Liver (tissue), 9 donors: ENCODE results near the gene PAFAH1B2. TPM values are rescaled to one million over a fixed set of nuclear protein-coding genes. Genes with fewer than 3 reads are reported as not detected.
"Not testable (repeated sequence)": the region's sequence is repeated elsewhere in the genome, so short reads cannot be mapped to it uniquely, and the experiment has no call there.

ENCODE experiments used
- DNase-seq: peaks from one replicate; pipeline ENCODE4 v3.0.0-alpha.2; 2017; ENCODE audit warnings: low spot score
- H3K27ac ChIP-seq, 2 donors: one replicate each; pipeline ENCODE4 v1.7.0; 2013; ENCODE audit warnings: inconsistent platforms in 2 of 2, low read length in 2 of 2, control low read depth in 1 of 2, low read depth in 1 of 2, mild to moderate bottlenecking in 1 of 2
- H3K27me3 ChIP-seq, 4 donors: one replicate each; pipeline versions ENCODE4 v1.6.1 to v1.7.0; 2013; ENCODE audit warnings: low read length in 3 of 4, inconsistent platforms in 1 of 4, mild to moderate bottlenecking in 1 of 4, moderate library complexity in 1 of 4; ENCODE audit not compliant: control insufficient read depth in 4 of 4, insufficient read depth in 4 of 4
- H3K36me3 ChIP-seq, 4 donors: one replicate each; pipeline versions ENCODE4 v1.6.1 to v1.7.0; 2013; ENCODE audit warnings: low read length in 3 of 4, mild to moderate bottlenecking in 3 of 4, low read depth in 1 of 4, moderate library complexity in 1 of 4; ENCODE audit not compliant: control insufficient read depth in 4 of 4, insufficient read depth in 3 of 4
- H3K4me1 ChIP-seq, 4 donors: one replicate each; pipeline versions ENCODE4 v1.6.1 to v1.7.0; 2013; ENCODE audit warnings: low read length in 3 of 4, mild to moderate bottlenecking in 3 of 4, moderate library complexity in 1 of 4; ENCODE audit not compliant: control insufficient read depth in 4 of 4, insufficient read depth in 4 of 4
- H3K4me3 ChIP-seq, 3 donors: one replicate each; pipeline versions ENCODE4 v1.6.1 to v1.7.0; 2013; ENCODE audit warnings: low read length in 3 of 3, control low read depth in 1 of 3, low read depth in 1 of 3, mild to moderate bottlenecking in 1 of 3
- H3K9ac ChIP-seq, 2 donors: one replicate each; pipeline ENCODE4 v1.7.0; 2013; ENCODE audit warnings: low read length in 2 of 2, mild to moderate bottlenecking in 2 of 2, moderate library complexity in 2 of 2, control low read depth in 1 of 2, low read depth in 1 of 2
- H3K9me3 ChIP-seq, 4 donors: one replicate each; pipeline versions ENCODE4 v1.6.1 to v1.7.0; 2013; ENCODE audit warnings: low read length in 3 of 4; ENCODE audit not compliant: control insufficient read depth in 4 of 4
- EGR1 ChIP-seq, 2 donors: IDR thresholded peaks; 2 replicates each; pipeline ENCODE4 v1.6.1; 2016 to 2018; ENCODE audit warnings: antibody characterized with exemption in 2 of 2, low read depth in 2 of 2
- FOXA1 ChIP-seq: IDR thresholded peaks from 2 replicates; pipeline ENCODE4 v1.6.1; 2016; ENCODE audit warnings: antibody characterized with exemption
- FOXA2 ChIP-seq: IDR thresholded peaks from 2 replicates; pipeline ENCODE4 v1.6.1; 2016; ENCODE audit warnings: antibody characterized with exemption
- GABPA ChIP-seq, 2 donors: IDR thresholded peaks in 1 of 2; conservative IDR thresholded peaks in 1 of 2; 2 replicates each; pipeline ENCODE4 v1.6.1; 2016; ENCODE audit warnings: antibody characterized with exemption in 2 of 2, mild to moderate bottlenecking in 1 of 2, moderate library complexity in 1 of 2
- HNF4A ChIP-seq, 2 donors: conservative IDR thresholded peaks; 2 replicates each; pipeline ENCODE4 v1.6.1; 2016; ENCODE audit warnings: antibody characterized with exemption in 2 of 2, mild to moderate bottlenecking in 2 of 2
- HNF4G ChIP-seq: IDR thresholded peaks from 2 replicates; pipeline ENCODE4 v1.6.1; 2016; ENCODE audit warnings: antibody characterized with exemption
- JUND ChIP-seq, 2 donors: IDR thresholded peaks; 2 replicates each; pipeline ENCODE4 v1.6.1; 2016; ENCODE audit warnings: antibody characterized with exemption in 2 of 2
- NR2F2 ChIP-seq: IDR thresholded peaks from 2 replicates; pipeline ENCODE4 v1.6.1; 2016; ENCODE audit warnings: antibody characterized with exemption
- RAD21 ChIP-seq, 2 donors: IDR thresholded peaks; 2 replicates each; pipeline ENCODE4 v1.6.1; 2016; ENCODE audit warnings: antibody characterized with exemption in 2 of 2, mild to moderate bottlenecking in 2 of 2
- RXRA ChIP-seq, 2 donors: IDR thresholded peaks; 2 replicates each; pipeline ENCODE4 v1.6.1; 2017 to 2018; ENCODE audit warnings: antibody characterized with exemption in 2 of 2, mild to moderate bottlenecking in 1 of 2
- SP1 ChIP-seq: IDR thresholded peaks from 2 replicates; pipeline ENCODE4 v1.6.1; 2018; ENCODE audit warnings: antibody characterized with exemption, mild to moderate bottlenecking
- TAF1 ChIP-seq: conservative IDR thresholded peaks from 2 replicates; pipeline ENCODE4 v1.6.1; 2016; ENCODE audit warnings: antibody characterized with exemption, mild to moderate bottlenecking
- YY1 ChIP-seq: IDR thresholded peaks from 2 replicates; pipeline ENCODE4 v1.6.1; 2016; ENCODE audit warnings: antibody characterized with exemption, mild to moderate bottlenecking
- WGBS: extraction: QIAGEN DNeasy Blood & Tissue Kit; methylation state at CpG from one replicate; pipeline ENCODE4 v1.1.7; 2013; 5-methylcytosine and 5-hydroxymethylcytosine counted together
- polyA plus RNA-seq, 2 donors: library from polyadenylated mRNA; stranded (reverse) in 1 of 2; unstranded in 1 of 2; fragments of 200-250 nt in 1 of 2; fragments of >200 nt in 1 of 2; fragmentation: Nextera tagmentation in 1 of 2; extraction: Ambion mirVana in 1 of 2; gene quantifications; one replicate each; pipeline versions ENCODE4 v1.2.1 to v1.2.3, GENCODE V29; 2013 to 2015
- total RNA-seq, 2 donors: library from RNA; depleted of rRNA; stranded (reverse); fragments of >200 nt; gene quantifications; one replicate each; pipeline ENCODE4 v1.2.3, GENCODE V29; 2014
- TF ChIP-seq, protein P1 (sequence below): IDR thresholded peaks from 2 replicates; pipeline ENCODE4 v1.6.1; 2016; ENCODE audit warnings: antibody characterized with exemption
- TF ChIP-seq, protein P2 (sequence below): IDR thresholded peaks from 2 replicates; pipeline ENCODE4 v1.6.1; 2016; ENCODE audit warnings: antibody characterized with exemption
- TF ChIP-seq, protein P3 (sequence below): IDR thresholded peaks from 2 replicates; pipeline ENCODE4 v1.6.1; 2016; ENCODE audit warnings: antibody characterized with exemption, mild to moderate bottlenecking
- TF ChIP-seq, protein P4 (sequence below): fragments of 150-350 bp; IDR thresholded peaks from 2 replicates; pipeline ENCODE4 v1.5.1; 2017; ENCODE audit warnings: improper control_type of control experiment, low read depth, low read length; ENCODE audit not compliant: missing input control
- TF ChIP-seq, protein P5 (sequence below): IDR thresholded peaks from 2 replicates; pipeline ENCODE4 v1.6.1; 2016; ENCODE audit warnings: antibody characterized with exemption
- donor health status: healthy.
- donor health status: healthy.
- donor health status: healthy.
- donor health status: healthy.
- donor health status: healthy.

The PAFAH1B2 gene
- total and polyA plus RNA-seq, 4 donors: 12.7 to 39.8 (median 24.9) TPM

DNA sequence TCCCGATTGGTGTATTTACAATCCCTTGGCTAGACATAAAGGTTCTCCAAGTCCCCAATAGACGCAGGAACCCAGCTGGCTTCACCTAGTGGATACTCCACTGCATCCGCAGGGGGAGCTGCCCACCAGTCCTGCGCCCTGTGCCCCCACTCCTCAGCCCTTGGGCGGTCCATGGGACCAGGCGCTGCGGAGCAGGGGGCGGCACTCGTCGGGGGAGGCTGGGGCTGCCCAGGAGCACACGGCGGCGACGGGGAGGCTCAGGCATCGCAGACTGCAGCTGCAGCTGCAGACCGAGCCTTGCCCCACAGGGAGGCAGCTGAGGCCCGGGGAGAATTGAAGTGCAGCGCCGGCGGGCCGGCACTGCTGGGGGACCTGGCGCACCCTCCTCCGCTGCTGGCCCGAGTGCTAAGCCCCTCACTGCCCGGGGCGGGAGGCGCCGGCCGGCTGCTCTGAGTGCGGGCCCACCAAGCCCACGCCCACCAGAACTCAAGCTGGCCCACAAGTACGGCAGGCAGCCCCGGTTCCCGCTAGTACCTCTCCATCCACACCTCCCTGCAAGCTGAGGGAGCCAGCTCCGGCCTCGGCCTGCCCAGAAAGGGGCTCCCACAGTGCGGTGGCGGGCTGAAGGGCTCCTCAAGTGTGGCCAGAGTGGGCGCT lies 33.7 kb upstream of the PAFAH1B2 start:
- Histone ChIP-seq H3K9ac (no peak overlapping the region), H3K4me1 (no peaks in the 10 kb centered on the region), H3K27ac (no peak overlapping the region), H3K9me3 (no peaks in the 10 kb centered on the region), H3K36me3 (no peaks in the 10 kb centered on the region), H3K27me3 (no peaks in the 10 kb centered on the region), H3K4me3 (no peak overlapping the region)
- 96% methylated on average over 39 of the region's 39 CpGs for WGBS
- TF ChIP-seq NR2F2 (no peak), RAD21 (IDR thresholded peaks at IDR 0.05) (no peak), YY1 (no peak), FOXA2 (no peak), HNF4A (conservative IDR thresholded peaks at IDR 0.05) (no peak), TAF1 (no peak), JUND (IDR thresholded peaks at IDR 0.05) (no peak), HNF4G (no peak), SP1 (no peak), RXRA (IDR thresholded peaks at IDR 0.05) (no peak), EGR1 (IDR thresholded peaks at IDR 0.05; ENCODE audit: low read depth in 2 of 2) (no peak), FOXA1 (no peak), GABPA (IDR thresholded peaks at IDR 0.05 in 1 of 2, conservative IDR thresholded peaks at IDR 0.05 in 1 of 2) (no peak)
- TF ChIP-seq, protein P1, sequence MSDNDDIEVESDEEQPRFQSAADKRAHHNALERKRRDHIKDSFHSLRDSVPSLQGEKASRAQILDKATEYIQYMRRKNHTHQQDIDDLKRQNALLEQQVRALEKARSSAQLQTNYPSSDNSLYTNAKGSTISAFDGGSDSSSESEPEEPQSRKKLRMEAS: no peak
- TF ChIP-seq, protein P2, sequence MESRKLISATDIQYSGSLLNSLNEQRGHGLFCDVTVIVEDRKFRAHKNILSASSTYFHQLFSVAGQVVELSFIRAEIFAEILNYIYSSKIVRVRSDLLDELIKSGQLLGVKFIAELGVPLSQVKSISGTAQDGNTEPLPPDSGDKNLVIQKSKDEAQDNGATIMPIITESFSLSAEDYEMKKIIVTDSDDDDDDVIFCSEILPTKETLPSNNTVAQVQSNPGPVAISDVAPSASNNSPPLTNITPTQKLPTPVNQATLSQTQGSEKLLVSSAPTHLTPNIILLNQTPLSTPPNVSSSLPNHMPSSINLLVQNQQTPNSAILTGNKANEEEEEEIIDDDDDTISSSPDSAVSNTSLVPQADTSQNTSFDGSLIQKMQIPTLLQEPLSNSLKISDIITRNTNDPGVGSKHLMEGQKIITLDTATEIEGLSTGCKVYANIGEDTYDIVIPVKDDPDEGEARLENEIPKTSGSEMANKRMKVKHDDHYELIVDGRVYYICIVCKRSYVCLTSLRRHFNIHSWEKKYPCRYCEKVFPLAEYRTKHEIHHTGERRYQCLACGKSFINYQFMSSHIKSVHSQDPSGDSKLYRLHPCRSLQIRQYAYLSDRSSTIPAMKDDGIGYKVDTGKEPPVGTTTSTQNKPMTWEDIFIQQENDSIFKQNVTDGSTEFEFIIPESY: no peak
- TF ChIP-seq, protein P3, sequence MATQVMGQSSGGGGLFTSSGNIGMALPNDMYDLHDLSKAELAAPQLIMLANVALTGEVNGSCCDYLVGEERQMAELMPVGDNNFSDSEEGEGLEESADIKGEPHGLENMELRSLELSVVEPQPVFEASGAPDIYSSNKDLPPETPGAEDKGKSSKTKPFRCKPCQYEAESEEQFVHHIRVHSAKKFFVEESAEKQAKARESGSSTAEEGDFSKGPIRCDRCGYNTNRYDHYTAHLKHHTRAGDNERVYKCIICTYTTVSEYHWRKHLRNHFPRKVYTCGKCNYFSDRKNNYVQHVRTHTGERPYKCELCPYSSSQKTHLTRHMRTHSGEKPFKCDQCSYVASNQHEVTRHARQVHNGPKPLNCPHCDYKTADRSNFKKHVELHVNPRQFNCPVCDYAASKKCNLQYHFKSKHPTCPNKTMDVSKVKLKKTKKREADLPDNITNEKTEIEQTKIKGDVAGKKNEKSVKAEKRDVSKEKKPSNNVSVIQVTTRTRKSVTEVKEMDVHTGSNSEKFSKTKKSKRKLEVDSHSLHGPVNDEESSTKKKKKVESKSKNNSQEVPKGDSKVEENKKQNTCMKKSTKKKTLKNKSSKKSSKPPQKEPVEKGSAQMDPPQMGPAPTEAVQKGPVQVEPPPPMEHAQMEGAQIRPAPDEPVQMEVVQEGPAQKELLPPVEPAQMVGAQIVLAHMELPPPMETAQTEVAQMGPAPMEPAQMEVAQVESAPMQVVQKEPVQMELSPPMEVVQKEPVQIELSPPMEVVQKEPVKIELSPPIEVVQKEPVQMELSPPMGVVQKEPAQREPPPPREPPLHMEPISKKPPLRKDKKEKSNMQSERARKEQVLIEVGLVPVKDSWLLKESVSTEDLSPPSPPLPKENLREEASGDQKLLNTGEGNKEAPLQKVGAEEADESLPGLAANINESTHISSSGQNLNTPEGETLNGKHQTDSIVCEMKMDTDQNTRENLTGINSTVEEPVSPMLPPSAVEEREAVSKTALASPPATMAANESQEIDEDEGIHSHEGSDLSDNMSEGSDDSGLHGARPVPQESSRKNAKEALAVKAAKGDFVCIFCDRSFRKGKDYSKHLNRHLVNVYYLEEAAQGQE: no peak
- TF ChIP-seq, protein P4, sequence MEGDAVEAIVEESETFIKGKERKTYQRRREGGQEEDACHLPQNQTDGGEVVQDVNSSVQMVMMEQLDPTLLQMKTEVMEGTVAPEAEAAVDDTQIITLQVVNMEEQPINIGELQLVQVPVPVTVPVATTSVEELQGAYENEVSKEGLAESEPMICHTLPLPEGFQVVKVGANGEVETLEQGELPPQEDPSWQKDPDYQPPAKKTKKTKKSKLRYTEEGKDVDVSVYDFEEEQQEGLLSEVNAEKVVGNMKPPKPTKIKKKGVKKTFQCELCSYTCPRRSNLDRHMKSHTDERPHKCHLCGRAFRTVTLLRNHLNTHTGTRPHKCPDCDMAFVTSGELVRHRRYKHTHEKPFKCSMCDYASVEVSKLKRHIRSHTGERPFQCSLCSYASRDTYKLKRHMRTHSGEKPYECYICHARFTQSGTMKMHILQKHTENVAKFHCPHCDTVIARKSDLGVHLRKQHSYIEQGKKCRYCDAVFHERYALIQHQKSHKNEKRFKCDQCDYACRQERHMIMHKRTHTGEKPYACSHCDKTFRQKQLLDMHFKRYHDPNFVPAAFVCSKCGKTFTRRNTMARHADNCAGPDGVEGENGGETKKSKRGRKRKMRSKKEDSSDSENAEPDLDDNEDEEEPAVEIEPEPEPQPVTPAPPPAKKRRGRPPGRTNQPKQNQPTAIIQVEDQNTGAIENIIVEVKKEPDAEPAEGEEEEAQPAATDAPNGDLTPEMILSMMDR: no peak
- TF ChIP-seq, protein P5, sequence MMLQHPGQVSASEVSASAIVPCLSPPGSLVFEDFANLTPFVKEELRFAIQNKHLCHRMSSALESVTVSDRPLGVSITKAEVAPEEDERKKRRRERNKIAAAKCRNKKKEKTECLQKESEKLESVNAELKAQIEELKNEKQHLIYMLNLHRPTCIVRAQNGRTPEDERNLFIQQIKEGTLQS: no peak
- no peak for DNase-seq

DNA sequence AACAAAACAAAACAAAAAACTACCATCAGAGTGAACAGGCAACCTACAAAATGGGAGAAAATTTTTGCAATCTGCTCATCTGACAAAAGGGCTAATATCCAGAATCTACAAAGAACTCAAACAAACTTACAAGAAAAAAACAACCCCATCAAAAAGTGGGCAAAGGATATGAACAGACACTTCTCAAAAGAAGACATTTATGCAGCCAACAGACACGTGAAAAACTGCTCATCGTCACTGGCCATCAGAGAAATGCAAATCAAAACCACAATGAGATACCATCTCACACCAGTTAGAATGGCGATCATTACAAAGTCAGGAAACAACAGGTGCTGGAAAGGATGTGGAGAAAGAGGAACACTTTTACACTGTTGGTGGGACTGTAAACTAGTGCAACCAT lies 31.6 kb upstream of the PAFAH1B2 start:
- not testable (repeated sequence) for DNase-seq, H3K9ac ChIP-seq, H3K27me3 ChIP-seq, H3K4me1 ChIP-seq, H3K9me3 ChIP-seq, H3K27ac ChIP-seq, H3K36me3 ChIP-seq, H3K4me3 ChIP-seq
- WGBS: 65% methylated on average over 3 of the region's 3 CpGs

DNA sequence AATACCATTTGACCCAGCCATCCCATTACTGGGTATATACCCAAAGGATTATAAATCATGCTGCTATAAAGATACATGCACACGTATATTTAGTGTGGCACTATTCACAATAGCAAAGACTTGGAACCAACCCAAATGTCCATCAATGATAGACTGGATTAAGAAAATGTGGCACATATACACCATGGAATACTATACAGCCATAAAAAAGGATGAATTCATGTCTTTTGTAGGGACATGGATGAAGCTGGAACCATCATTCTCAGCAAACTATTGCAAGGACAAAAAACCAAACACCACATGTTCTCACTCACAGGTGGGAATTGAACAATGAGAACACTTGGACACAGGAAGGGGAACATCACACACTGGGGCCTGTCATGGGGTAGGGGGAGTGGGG lies 31.1 kb upstream of the PAFAH1B2 start:
- not testable (repeated sequence) for H3K4me1 ChIP-seq, DNase-seq, H3K27me3 ChIP-seq, H3K9me3 ChIP-seq, H3K27ac ChIP-seq, H3K9ac ChIP-seq, H3K4me3 ChIP-seq, H3K36me3 ChIP-seq
- WGBS: 91% methylated on average over 1 of the region's 1 CpG
